ENCODE results near the gene PCBP2. TPM values are rescaled to one million over a fixed set of nuclear protein-coding genes. Genes with fewer than 3 reads are reported as not detected.

Gene PCBP2
- total RNA-seq, 2 experiments from 2014 or later, result 1,085 to 1,132 TPM

- CTCF ChIA-PET, result interaction anchor here (0.6 to 4.8 kb wide), 45 partner anchors 8 to 483 kb away, joined by 3 to 58 read pairs (median 4); partner anchors contain the start of genes AAAS, AMHR2, ATP5MC2 and MAP3K12
Measured at GRCh38 chr12:53508534-53509170, 56.8 kb downstream of the PCBP2 start.

DNA sequence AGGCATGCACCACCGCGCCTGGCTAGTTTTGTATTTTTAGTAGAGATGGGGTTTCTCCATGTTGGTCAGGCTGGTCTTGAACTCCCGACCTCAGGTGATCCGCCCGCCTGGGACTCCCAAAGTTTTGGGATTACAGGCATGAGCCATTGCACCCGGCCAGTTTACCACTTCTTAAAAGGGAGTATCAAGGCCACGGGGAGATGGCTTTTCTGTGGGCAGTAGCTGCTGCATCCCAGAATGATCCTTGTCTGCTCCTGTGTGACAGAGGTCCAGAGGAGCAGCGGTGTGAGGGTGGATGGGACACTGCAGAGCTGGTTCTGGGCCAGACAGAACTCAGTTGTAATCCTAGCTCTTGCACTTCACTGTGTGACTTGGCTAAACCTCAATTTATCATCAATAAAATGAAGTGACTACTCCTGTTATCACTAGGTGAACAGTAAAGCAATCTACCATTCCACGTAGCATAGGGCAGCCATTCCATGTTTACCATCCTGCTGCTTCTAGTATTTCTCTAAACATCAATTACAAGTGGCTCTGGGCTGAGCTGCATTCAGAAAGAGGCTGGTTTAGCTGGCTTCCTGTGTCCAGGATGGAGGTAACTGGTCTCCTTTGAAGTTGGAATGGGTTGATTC lies 58.4 kb downstream of the PCBP2 start:
- H3K4me3 Mint-ChIP-seq, result no peak overlapping the region
- H3K27me3 Mint-ChIP-seq (ENCODE audit: low read depth), result no peaks in the 10 kb centered on the region
- DNase-seq, result no peak
- CTCF ChIA-PET, result interaction anchor here (0.5 to 4.8 kb wide), 12 partner anchors 10 to 189 kb away, joined by 3 to 58 read pairs (median 8); partner anchors contain the start of genes AAAS, ATP5MC2, MAP3K12 and TARBP2
- H3K36me3 Mint-ChIP-seq (ENCODE audit: low read depth), result peaks cover 4% of the 10 kb centered on the region
- no peak overlapping the region for H3K27ac Mint-ChIP-seq
- no peaks in the 10 kb centered on the region for H3K9me3 Mint-ChIP-seq
- H3K4me1 Mint-ChIP-seq (ENCODE audit: low read depth), result peaks cover 3% of the 10 kb centered on the region
- intact Hi-C loops (cut with micrococcal nuclease), result no loop called here

More at GRCh38 chr12:53508534-53509170, 56.8 kb downstream of the PCBP2 start:
- H3K36me3 Mint-ChIP-seq (ENCODE audit: low read depth), result peaks cover 4% of the 10 kb centered on the region
- H3K4me1 Mint-ChIP-seq (ENCODE audit: low read depth), result peaks cover 11% of the 10 kb centered on the region
- H3K27me3 Mint-ChIP-seq (ENCODE audit: low read depth), result no peaks in the 10 kb centered on the region
- H3K4me3 Mint-ChIP-seq, result no peak overlapping the region
- peak overlapping the region; percentile 10 for H3K27ac Mint-ChIP-seq
- no peaks in the 10 kb centered on the region for H3K9me3 Mint-ChIP-seq
- peak; percentile 93 for DNase-seq
- intact Hi-C loops (cut with micrococcal nuclease), result loop anchor here (1.0 kb wide), 4 partner anchors 15 to 184 kb away; no protein-coding TSS in a partner anchor

- H3K27ac Mint-ChIP-seq, result no peak overlapping the region
- intact Hi-C loops (cut with micrococcal nuclease), result no loop called here
- H3K4me3 Mint-ChIP-seq, result no peak overlapping the region
- H3K4me1 Mint-ChIP-seq (ENCODE audit: low read depth), result no peaks in the 10 kb centered on the region
- H3K27me3 Mint-ChIP-seq (ENCODE audit: low read depth), result no peaks in the 10 kb centered on the region
- H3K9me3 Mint-ChIP-seq, result no peaks in the 10 kb centered on the region
- no peaks in the 10 kb centered on the region for H3K36me3 Mint-ChIP-seq (ENCODE audit: low read depth)
- DNase-seq, result no peak
- CTCF ChIA-PET, result no interaction called here
Measured at GRCh38 chr12:53513712-53514410, 62.0 kb downstream of the PCBP2 start.

- intact Hi-C loops (cut with micrococcal nuclease), result no loop called here
- Mint-ChIP-seq H3K27ac (no peak overlapping the region), H3K27me3 (ENCODE audit: low read depth) (no peaks in the 10 kb centered on the region), H3K4me3 (no peak overlapping the region), H3K4me1 (ENCODE audit: low read depth) (no peaks in the 10 kb centered on the region), H3K9me3 (no peaks in the 10 kb centered on the region), H3K36me3 (ENCODE audit: low read depth) (no peaks in the 10 kb centered on the region)
- CTCF ChIA-PET, result no interaction called here
- no peak for DNase-seq
Measured at GRCh38 chr12:53514628-53515290, 62.9 kb downstream of the PCBP2 start.

DNA sequence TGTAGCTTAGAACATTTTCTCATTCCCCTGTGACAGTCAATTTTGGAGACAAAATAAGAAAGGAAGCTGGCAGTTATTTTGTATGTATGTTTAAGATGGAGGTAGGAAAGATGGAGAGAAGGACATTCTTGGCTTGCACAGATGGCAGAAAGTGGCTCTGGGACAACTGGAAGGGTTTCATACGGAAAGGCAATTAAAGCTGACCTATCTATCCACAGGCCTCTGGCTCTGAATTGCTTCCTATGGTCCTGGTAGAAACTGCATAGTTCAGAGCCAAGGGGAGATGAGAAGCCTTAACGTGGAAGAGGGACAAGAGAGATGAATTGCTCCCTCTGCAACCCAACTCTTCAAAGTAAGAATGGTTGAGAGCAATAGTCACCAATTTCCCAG lies 63.4 kb downstream of the PCBP2 start:
- Mint-ChIP-seq H3K36me3 (ENCODE audit: low read depth) (peaks cover 2% of the 10 kb centered on the region), H3K27me3 (ENCODE audit: low read depth) (no peaks in the 10 kb centered on the region), H3K9me3 (no peaks in the 10 kb centered on the region), H3K27ac (no peak overlapping the region), H3K4me1 (ENCODE audit: low read depth) (no peaks in the 10 kb centered on the region), H3K4me3 (no peak overlapping the region)
- CTCF ChIA-PET, result no interaction called here
- intact Hi-C loops (cut with micrococcal nuclease), result no loop called here
- no peak for DNase-seq

- intact Hi-C loops (cut with micrococcal nuclease), result no loop called here
- H3K27me3 Mint-ChIP-seq (ENCODE audit: low read depth), result no peaks in the 10 kb centered on the region
- H3K36me3 Mint-ChIP-seq (ENCODE audit: low read depth), result peaks cover 6% of the 10 kb centered on the region
- H3K4me3 Mint-ChIP-seq, result no peak overlapping the region
- no peaks in the 10 kb centered on the region for H3K4me1 Mint-ChIP-seq (ENCODE audit: low read depth)
- DNase-seq, result no peak
- no peaks in the 10 kb centered on the region for H3K9me3 Mint-ChIP-seq
- CTCF ChIA-PET, result interaction anchor here (1.8 kb wide), 1 partner anchor 8 kb away, joined by 7 read pairs; no protein-coding TSS in a partner anchor
- H3K27ac Mint-ChIP-seq, result no peak overlapping the region
Measured at GRCh38 chr12:53516758-53517455, 65.0 kb downstream of the PCBP2 start.

GRCh38 chr12:53518381-53518780 lies 66.5 kb downstream of the PCBP2 start:
- peaks cover 8% of the 10 kb centered on the region for H3K36me3 Mint-ChIP-seq (ENCODE audit: low read depth)
- no peaks in the 10 kb centered on the region for H3K4me1 Mint-ChIP-seq (ENCODE audit: low read depth)
- intact Hi-C loops (cut with micrococcal nuclease), result no loop called here
- H3K27me3 Mint-ChIP-seq (ENCODE audit: low read depth), result no peaks in the 10 kb centered on the region
- no peak overlapping the region for H3K27ac Mint-ChIP-seq
- CTCF ChIA-PET, result interaction anchor here (0.7 to 1.8 kb wide), 2 partner anchors 10 to 184 kb away, joined by 4 to 7 read pairs; no protein-coding TSS in a partner anchor
- H3K4me3 Mint-ChIP-seq, result no peak overlapping the region
- no peaks in the 10 kb centered on the region for H3K9me3 Mint-ChIP-seq
- DNase-seq, result no peak

GRCh38 chr12:53523131-53523530 lies 71.2 kb downstream of the PCBP2 start:
- no peak overlapping the region for H3K27ac Mint-ChIP-seq

GRCh38 chr12:53524476-53524875 lies 72.6 kb downstream of the PCBP2 start:
- no peak overlapping the region for H3K4me3 Mint-ChIP-seq
- no peaks in the 10 kb centered on the region for H3K27me3 Mint-ChIP-seq (ENCODE audit: low read depth)
- CTCF ChIA-PET, result interaction anchor here (0.8 kb wide), 1 partner anchor 12 kb away, joined by 3 read pairs; no protein-coding TSS in a partner anchor
- H3K27ac Mint-ChIP-seq, result no peak overlapping the region
- no peaks in the 10 kb centered on the region for H3K4me1 Mint-ChIP-seq (ENCODE audit: low read depth)
- H3K9me3 Mint-ChIP-seq, result no peaks in the 10 kb centered on the region
- no peak for DNase-seq
- H3K36me3 Mint-ChIP-seq (ENCODE audit: low read depth), result peaks cover 13% of the 10 kb centered on the region
- intact Hi-C loops (cut with micrococcal nuclease), result no loop called here

More at GRCh38 chr12:53523131-53523530, 71.2 kb downstream of the PCBP2 start:
- CTCF ChIA-PET, result interaction anchor here (0.6 to 3.8 kb wide), 3 partner anchors 14 to 223 kb away, joined by 3 to 21 read pairs (median 4); no protein-coding TSS in a partner anchor
- H3K4me3 Mint-ChIP-seq, result no peak overlapping the region
- intact Hi-C loops (cut with micrococcal nuclease), result no loop called here
- no peak for DNase-seq
- H3K36me3 Mint-ChIP-seq (ENCODE audit: low read depth), result peaks cover 13% of the 10 kb centered on the region
- H3K9me3 Mint-ChIP-seq, result no peaks in the 10 kb centered on the region
- H3K4me1 Mint-ChIP-seq (ENCODE audit: low read depth), result no peaks in the 10 kb centered on the region
- no peaks in the 10 kb centered on the region for H3K27me3 Mint-ChIP-seq (ENCODE audit: low read depth)

- no peaks in the 10 kb centered on the region for H3K4me1 Mint-ChIP-seq (ENCODE audit: low read depth)
- intact Hi-C loops (cut with micrococcal nuclease), result no loop called here
- no peaks in the 10 kb centered on the region for H3K9me3 Mint-ChIP-seq
- DNase-seq, result no peak
- H3K27ac Mint-ChIP-seq, result no peak overlapping the region
- H3K4me3 Mint-ChIP-seq, result no peak overlapping the region
- CTCF ChIA-PET, result interaction anchor here (1.0 kb wide), 1 partner anchor 13 kb away, joined by 3 read pairs; no protein-coding TSS in a partner anchor
- peaks cover 16% of the 10 kb centered on the region for H3K36me3 Mint-ChIP-seq (ENCODE audit: low read depth)
- H3K27me3 Mint-ChIP-seq (ENCODE audit: low read depth), result no peaks in the 10 kb centered on the region
Measured at GRCh38 chr12:53530061-53530460, 78.2 kb downstream of the PCBP2 start.
